Thymus (tissue), 11 donors: ENCODE measurements around the gene PLB1. TPM values are rescaled to one million over a fixed set of nuclear protein-coding genes. Genes with fewer than 3 reads are reported as not detected.

Experiments used
- DNase-seq, 9 donors: peaks; one replicate each; pipeline ENCODE4 v3.0.0-alpha.2; 2013; ENCODE audit warnings: low spot score in 9 of 9, low read depth in 6 of 9, missing footprints in 1 of 9
- H3K27ac ChIP-seq, 2 donors: one replicate each; pipeline ENCODE4 v1.5.1; 2013; ENCODE audit warnings: control low read depth in 1 of 2, low read depth in 1 of 2, low read length in 1 of 2, mild to moderate bottlenecking in 1 of 2, moderate library complexity in 1 of 2
- H3K27me3 ChIP-seq, 2 donors: one replicate each; pipeline ENCODE4 v1.5.1; 2013; ENCODE audit warnings: low read length in 1 of 2; ENCODE audit not compliant: control insufficient read depth in 2 of 2, insufficient read depth in 1 of 2
- H3K36me3 ChIP-seq, 2 donors: one replicate each; pipeline ENCODE4 v1.5.1; 2013; ENCODE audit warnings: low read length in 1 of 2, mild to moderate bottlenecking in 1 of 2, moderate library complexity in 1 of 2; ENCODE audit not compliant: control insufficient read depth in 2 of 2, insufficient read depth in 2 of 2
- H3K4me1 ChIP-seq, 2 donors: one replicate each; pipeline ENCODE4 v1.5.1; 2013; ENCODE audit warnings: low read length in 2 of 2; ENCODE audit not compliant: control insufficient read depth in 2 of 2, insufficient read depth in 2 of 2
- H3K4me3 ChIP-seq, 2 donors: one replicate each; pipeline ENCODE4 v1.5.1; 2013; ENCODE audit warnings: low read length in 2 of 2, control low read depth in 1 of 2, mild to moderate bottlenecking in 1 of 2
- H3K9me3 ChIP-seq, 2 donors: one replicate each; pipeline ENCODE4 v1.5.1; 2013; ENCODE audit warnings: low read length in 1 of 2, mild to moderate bottlenecking in 1 of 2; ENCODE audit not compliant: control insufficient read depth in 2 of 2, insufficient read depth in 1 of 2
- WGBS: extraction: QIAGEN DNeasy Blood & Tissue Kit; methylation state at CpG from one replicate; pipeline ENCODE4 v1.1.7; 2013; 5-methylcytosine and 5-hydroxymethylcytosine counted together
- polyA plus RNA-seq: library from polyadenylated mRNA; stranded (reverse); fragments of 200-250 nt; gene quantifications from one replicate; pipeline ENCODE4 v1.2.3, GENCODE V29; 2013
- total RNA-seq: library from RNA; stranded (reverse); fragments of 120-200 nt; gene quantifications from one replicate; pipeline ENCODE4 v1.2.4, GENCODE V29; 2013
- donor health status: healthy.

Gene PLB1
- total and polyA plus RNA-seq, 2 donors: 1.8 to 2.3 TPM

GRCh38 chr2:28620801-28621171, 124.9 kb downstream of the PLB1 start:
- DNase-seq: peak in 1 of 9 donors; percentile 37
- H3K27me3 ChIP-seq: no peaks in the 10 kb centered on the region
- H3K27ac ChIP-seq: peak overlapping the region; percentile 78 to 90
- no peak overlapping the region for H3K4me3 ChIP-seq
- 99% methylated on average over 4 of the region's 4 CpGs for WGBS
- H3K4me1 ChIP-seq: peaks cover 39 to 64% of the 10 kb centered on the region in 2 donors
- no peaks in the 10 kb centered on the region for H3K36me3 ChIP-seq
- no peaks in the 10 kb centered on the region for H3K9me3 ChIP-seq

GRCh38 chr2:28621172-28622100, 125.6 kb downstream of the PLB1 start:
- WGBS: 31% methylated on average over 15 of the region's 15 CpGs
- H3K4me1 ChIP-seq: peaks cover 39 to 62% of the 10 kb centered on the region in 2 donors
- H3K36me3 ChIP-seq: no peaks in the 10 kb centered on the region
- no peaks in the 10 kb centered on the region for H3K27me3 ChIP-seq
- H3K9me3 ChIP-seq: no peaks in the 10 kb centered on the region
- peak overlapping the region in 1 of 2 donors; percentile 1 for H3K4me3 ChIP-seq
- DNase-seq: peak; percentile 58 to 93 (median 78)
- peak overlapping the region; percentile 89 to 90 for H3K27ac ChIP-seq

GRCh38 chr2:28622101-28622499, 126.2 kb downstream of the PLB1 start:
- peak overlapping the region; percentile 89 to 90 for H3K27ac ChIP-seq
- no peaks in the 10 kb centered on the region for H3K9me3 ChIP-seq
- DNase-seq: no peak
- peaks cover 39 to 62% of the 10 kb centered on the region in 2 donors for H3K4me1 ChIP-seq
- H3K36me3 ChIP-seq: no peaks in the 10 kb centered on the region
- 87% methylated on average over 2 of the region's 2 CpGs for WGBS
- no peaks in the 10 kb centered on the region for H3K27me3 ChIP-seq
- peak overlapping the region in 1 of 2 donors; percentile 1 for H3K4me3 ChIP-seq

- DNase-seq: no peak
- 99% methylated on average over 12 of the region's 12 CpGs for WGBS
- H3K4me1 ChIP-seq: peaks cover 33 to 60% of the 10 kb centered on the region in 2 donors
- no peaks in the 10 kb centered on the region for H3K9me3 ChIP-seq
- H3K36me3 ChIP-seq: no peaks in the 10 kb centered on the region
- no peak overlapping the region for H3K4me3 ChIP-seq
- H3K27ac ChIP-seq: no peak overlapping the region
- no peaks in the 10 kb centered on the region for H3K27me3 ChIP-seq
Observed at GRCh38 chr2:28623582-28624405, 127.9 kb downstream of the PLB1 start.

GRCh38 chr2:28624436-28624792, 128.6 kb downstream of the PLB1 start:
- 92% methylated on average over 2 of the region's 2 CpGs for WGBS
- no peak overlapping the region for H3K4me3 ChIP-seq
- no peaks in the 10 kb centered on the region for H3K36me3 ChIP-seq
- H3K27ac ChIP-seq: peak overlapping the region in 1 of 2 donors; percentile 39
- H3K9me3 ChIP-seq: no peaks in the 10 kb centered on the region
- DNase-seq: no peak
- H3K4me1 ChIP-seq: peaks cover 33 to 59% of the 10 kb centered on the region in 2 donors
- no peaks in the 10 kb centered on the region for H3K27me3 ChIP-seq

- Histone ChIP-seq H3K36me3 (no peaks in the 10 kb centered on the region), H3K4me3 (no peak overlapping the region), H3K27me3 (no peaks in the 10 kb centered on the region), H3K27ac (peak overlapping the region in 1 of 2 donors; percentile 39), H3K9me3 (no peaks in the 10 kb centered on the region), H3K4me1 (peaks cover 30 to 53% of the 10 kb centered on the region in 2 donors)
- 51% methylated on average over 19 of the region's 19 CpGs for WGBS
- peak in 2 of 9 donors; percentile 36 to 60 for DNase-seq
Observed at GRCh38 chr2:28624793-28625701, 129.2 kb downstream of the PLB1 start.

- WGBS: 96% methylated on average over 5 of the region's 5 CpGs
Observed at GRCh38 chr2:28626376-28626775, 130.5 kb downstream of the PLB1 start.

GRCh38 chr2:28626891-28627421, 131.1 kb downstream of the PLB1 start:
- H3K4me3 ChIP-seq: no peak overlapping the region
- H3K36me3 ChIP-seq: no peaks in the 10 kb centered on the region
- H3K27ac ChIP-seq: no peak overlapping the region
- no peaks in the 10 kb centered on the region for H3K27me3 ChIP-seq
- H3K4me1 ChIP-seq: peaks cover 12 to 34% of the 10 kb centered on the region in 2 donors
- H3K9me3 ChIP-seq: no peaks in the 10 kb centered on the region
- no peak for DNase-seq
- WGBS: 94% methylated on average over 7 of the region's 7 CpGs

More at GRCh38 chr2:28626376-28626775, 130.5 kb downstream of the PLB1 start:
- no peaks in the 10 kb centered on the region for H3K27me3 ChIP-seq
- no peaks in the 10 kb centered on the region for H3K9me3 ChIP-seq
- no peak for DNase-seq
- H3K27ac ChIP-seq: no peak overlapping the region
- H3K36me3 ChIP-seq: no peaks in the 10 kb centered on the region
- no peak overlapping the region for H3K4me3 ChIP-seq
- peaks cover 17 to 40% of the 10 kb centered on the region in 2 donors for H3K4me1 ChIP-seq
